Bone marrow (tissue), 2 donors: Measurements from ENCODE around the gene PCK2.

Source experiments
- DNase-seq, 2 donors: peaks; one replicate each; lab custom pipeline; 2025; lab: John Stamatoyannopoulos, UW

The PCK2 gene

GRCh38 chr14:24075485-24076301, 18.4 kb upstream of the PCK2 start:
- no peak for DNase-seq

GRCh38 chr14:24076302-24076601, 17.9 kb upstream of the PCK2 start:
- no peak for DNase-seq

GRCh38 chr14:24077086-24077485, 17.0 kb upstream of the PCK2 start:
- DNase-seq, result no peak

GRCh38 chr14:24078146-24078545, 16.0 kb upstream of the PCK2 start:
- no peak for DNase-seq

- DNase-seq, result peak in 1 of 2 donors; percentile 17
Measured at GRCh38 chr14:24079491-24080141, 14.5 kb upstream of the PCK2 start.

- DNase-seq, result no peak
Measured at GRCh38 chr14:24080142-24080530, 14.0 kb upstream of the PCK2 start.

- no peak for DNase-seq
Measured at GRCh38 chr14:24080888-24081738, 13.0 kb upstream of the PCK2 start.

- no peak for DNase-seq
Measured at GRCh38 chr14:24081739-24082211, 12.3 kb upstream of the PCK2 start.

GRCh38 chr14:24082411-24083080, 11.6 kb upstream of the PCK2 start:
- DNase-seq, result no peak

GRCh38 chr14:24083462-24083861, 10.6 kb upstream of the PCK2 start:
- no peak for DNase-seq

- DNase-seq, result no peak
Measured at GRCh38 chr14:24084440-24084839, 9.7 kb upstream of the PCK2 start.

GRCh38 chr14:24085215-24085614, 8.9 kb upstream of the PCK2 start:
- no peak for DNase-seq

GRCh38 chr14:24086193-24086955, 7.7 kb upstream of the PCK2 start:
- no peak for DNase-seq

- no peak for DNase-seq
Measured at GRCh38 chr14:24087004-24087403, 7.1 kb upstream of the PCK2 start.

GRCh38 chr14:24088095-24088494, 6.0 kb upstream of the PCK2 start:
- DNase-seq, result no peak

GRCh38 chr14:24089890-24090289, 4.2 kb upstream of the PCK2 start:
- no peak for DNase-seq

- no peak for DNase-seq
Measured at GRCh38 chr14:24092110-24092504, 2.0 kb upstream of the PCK2 start.

- DNase-seq, result no peak
Measured at GRCh38 chr14:24092505-24093206, 1.5 kb upstream of the PCK2 start.

GRCh38 chr14:24093207-24093900, 757 bp upstream of the PCK2 start:
- DNase-seq, result no peak

GRCh38 chr14:24094841-24095270, 745 bp downstream of the PCK2 start:
- DNase-seq, result no peak
